GM18951 (cell line): ENCODE data around the gene ESYT3.

Experiments
- POLR2A ChIP-seq: IDR thresholded peaks from 4 replicates; pipeline ENCODE4 v1.6.1; 2011; ENCODE audit warnings: mild to moderate bottlenecking; ENCODE audit not compliant: insufficient read length, insufficient read depth; ENCODE audit errors: extremely low read depth
- in situ Hi-C: fragments of 300-500 bp; cut with MboI; formaldehyde crosslinking; loops from one replicate; pipeline ENCODE4 v1.12.0; 2022; ENCODE audit warnings: low sequenced_read_pairs, mixed read lengths, inconsistent platforms; ENCODE audit not compliant: unreplicated experiment

The ESYT3 gene

GRCh38 chr3:138468451-138468850 lies 34.0 kb downstream of the ESYT3 start:
- TF ChIP-seq POLR2A = no peak
- in situ Hi-C loops = loop anchor here (25.0 kb wide), 1 partner anchor 469 kb away; the partner anchor contains the start of genes FOXL2 and FOXL2NB

- in situ Hi-C loops = loop anchor here (25.0 kb wide), 1 partner anchor 468 kb away; the partner anchor contains the start of genes FOXL2 and FOXL2NB
- no peak for TF ChIP-seq POLR2A
Measured at GRCh38 chr3:138468886-138469285, 34.5 kb downstream of the ESYT3 start.

- in situ Hi-C loops = loop anchor here (25.0 kb wide), 1 partner anchor 467 kb away; the partner anchor contains the start of genes FOXL2 and FOXL2NB
- no peak for TF ChIP-seq POLR2A
Measured at GRCh38 chr3:138469874-138470273, 35.5 kb downstream of the ESYT3 start.

GRCh38 chr3:138470687-138471086 lies 36.3 kb downstream of the ESYT3 start:
- TF ChIP-seq POLR2A = no peak
- in situ Hi-C loops = loop anchor here (25.0 kb wide), 1 partner anchor 467 kb away; the partner anchor contains the start of genes FOXL2 and FOXL2NB

GRCh38 chr3:138471481-138471880 lies 37.1 kb downstream of the ESYT3 start:
- in situ Hi-C loops = loop anchor here (25.0 kb wide), 1 partner anchor 466 kb away; the partner anchor contains the start of genes FOXL2 and FOXL2NB
- TF ChIP-seq POLR2A = no peak

GRCh38 chr3:138472141-138472825 lies 37.9 kb downstream of the ESYT3 start:
- TF ChIP-seq POLR2A = no peak
- in situ Hi-C loops = loop anchor here (25.0 kb wide), 1 partner anchor 465 kb away; the partner anchor contains the start of genes FOXL2 and FOXL2NB

- TF ChIP-seq POLR2A = no peak
- in situ Hi-C loops = loop anchor here (25.0 kb wide), 1 partner anchor 464 kb away; the partner anchor contains the start of genes FOXL2 and FOXL2NB
Measured at GRCh38 chr3:138473391-138473790, 39.0 kb downstream of the ESYT3 start.

GRCh38 chr3:138474163-138474562 lies 39.7 kb downstream of the ESYT3 start:
- in situ Hi-C loops = loop anchor here (25.0 kb wide), 1 partner anchor 463 kb away; the partner anchor contains the start of genes FOXL2 and FOXL2NB
- no peak for TF ChIP-seq POLR2A

GRCh38 chr3:138476526-138476925 lies 42.1 kb downstream of the ESYT3 start:
- no peak for TF ChIP-seq POLR2A
- in situ Hi-C loops = loop anchor here (25.0 kb wide), 1 partner anchor 211 kb away; no protein-coding TSS in a partner anchor

- in situ Hi-C loops = loop anchor here (25.0 kb wide), 1 partner anchor 210 kb away; no protein-coding TSS in a partner anchor
- no peak for TF ChIP-seq POLR2A
Measured at GRCh38 chr3:138477120-138477519, 42.7 kb downstream of the ESYT3 start.

GRCh38 chr3:138477801-138478200 lies 43.4 kb downstream of the ESYT3 start:
- in situ Hi-C loops = loop anchor here (25.0 kb wide), 1 partner anchor 210 kb away; no protein-coding TSS in a partner anchor
- no peak for TF ChIP-seq POLR2A

- TF ChIP-seq POLR2A = no peak
- in situ Hi-C loops = loop anchor here (25.0 kb wide), 1 partner anchor 208 kb away; no protein-coding TSS in a partner anchor
Measured at GRCh38 chr3:138479438-138479863, 45.0 kb downstream of the ESYT3 start.

- in situ Hi-C loops = loop anchor here (25.0 kb wide), 1 partner anchor 203 kb away; no protein-coding TSS in a partner anchor
Measured at GRCh38 chr3:138484672-138485071, 50.3 kb downstream of the ESYT3 start.

GRCh38 chr3:138486580-138486979 lies 52.2 kb downstream of the ESYT3 start:
- in situ Hi-C loops = loop anchor here (25.0 kb wide), 1 partner anchor 201 kb away; no protein-coding TSS in a partner anchor
